ENCODE measurements around the gene CD93.

- TF ChIP-seq CTCF (conservative IDR thresholded peaks at IDR 0.05 in 1 of 2, IDR thresholded peaks at IDR 0.05 in 1 of 2; ENCODE audit: extremely low read depth in 1 of 2, insufficient read depth in 1 of 2, low read depth in 1 of 2, low read length in 2 of 2) (no peak), EZH2 (IDR thresholded peaks at IDR 0.05; ENCODE audit: borderline replicate concordance, low read length) (no peak)
Measured at GRCh38 chr20:23066772-23067171, 19.4 kb downstream of the CD93 start.
